HEK293 (cell line): ENCODE results near the gene PRRG4.
A peak's percentile ranks its signal among the peaks of the same experiment; 100 is the strongest.

Source experiments
- CTCF ChIA-PET: fragments of 350-600 bp; formaldehyde crosslinking; extraction: SDS; loops from one replicate; lab custom pipeline; 2021; ENCODE audit warnings: antibody characterized with exemption; lab: Yijun Ruan, JAX
- POLR2A ChIA-PET: fragments of 300-600 bp; formaldehyde crosslinking; extraction: SDS; loops from one replicate; lab custom pipeline; 2020; ENCODE audit warnings: antibody characterized with exemption, inconsistent platforms; lab: Yijun Ruan, JAX
- H3K27ac ChIP-seq: fragments of 200-500 bp; sonication (Bioruptor generic); 2 replicates; pipeline ENCODE4 v1.5.1; 2014; ENCODE audit warnings: low read depth, low read length, control low read depth, inconsistent platforms; ENCODE audit errors: extremely low read depth
- H3K36me3 ChIP-seq, 2 experiments: fragments of 200-500 bp in 1 of 2; sonication (Bioruptor generic) in 1 of 2; 1 replicate in 1 of 2; 2 replicates in 1 of 2; pipeline ENCODE4 v1.5.1; 2014 to 2017; ENCODE audit warnings: inconsistent platforms in 2 of 2, low read length in 2 of 2; ENCODE audit not compliant: control insufficient read depth in 2 of 2, insufficient read depth in 1 of 2
- H3K4me1 ChIP-seq: fragments of 200-500 bp; sonication (Bioruptor generic); 2 replicates; pipeline ENCODE4 v1.5.1; 2014; ENCODE audit warnings: mild to moderate bottlenecking, low read length, inconsistent platforms; ENCODE audit not compliant: control insufficient read depth, insufficient read depth
- H3K4me3 ChIP-seq: 2 replicates; pipeline ENCODE4 v1.5.1; 2011; ENCODE audit warnings: low read depth, mild to moderate bottlenecking, control low read depth, low read length, moderate library complexity
- H3K9me3 ChIP-seq: fragments of 200-500 bp; sonication (Bioruptor generic); 2 replicates; pipeline ENCODE4 v1.5.1; 2014; ENCODE audit warnings: low read depth, low read length, inconsistent platforms; ENCODE audit not compliant: control insufficient read depth, insufficient read depth
- HOXD13 ChIP-seq: sonication (generic); formaldehyde crosslinking; IDR thresholded peaks from 2 replicates; pipeline ENCODE4 v1.8.0; 2022; ENCODE audit warnings: missing genetic modification reagents, borderline replicate concordance
- KLF8 ChIP-seq: fragments of 450-650 bp; formaldehyde crosslinking; IDR thresholded peaks from 2 replicates; pipeline ENCODE4 v1.5.1; 2016; ENCODE audit warnings: missing biosample characterization, missing genetic modification characterization
- PRDM6 ChIP-seq: fragments of 450-650 bp; formaldehyde crosslinking; IDR thresholded peaks from 2 replicates; pipeline ENCODE4 v1.5.1; 2017; ENCODE audit warnings: missing biosample characterization, missing genetic modification characterization
- ZBTB8A ChIP-seq: fragments of 450-650 bp; formaldehyde crosslinking; IDR thresholded peaks from 2 replicates; pipeline ENCODE4 v1.5.1; 2016; ENCODE audit warnings: missing biosample characterization, missing genetic modification characterization
- ZEB2 ChIP-seq: fragments of 450-650 bp; formaldehyde crosslinking; IDR thresholded peaks from 2 replicates; pipeline ENCODE4 v1.5.1; 2016; ENCODE audit warnings: missing biosample characterization, missing genetic modification characterization
- ZFP3 ChIP-seq: fragments of 450-650 bp; formaldehyde crosslinking; IDR thresholded peaks from 2 replicates; pipeline ENCODE4 v1.5.1; 2016; ENCODE audit warnings: low read depth, missing biosample characterization, missing genetic modification characterization
- ZNF112 ChIP-seq: fragments of 450-650 bp; formaldehyde crosslinking; IDR thresholded peaks from 2 replicates; pipeline ENCODE4 v1.5.0; 2017; ENCODE audit warnings: missing biosample characterization, missing genetic modification characterization
- ZNF239 ChIP-seq: fragments of 450-650 bp; formaldehyde crosslinking; IDR thresholded peaks from 2 replicates; pipeline ENCODE4 v1.5.1; 2016; ENCODE audit warnings: missing biosample characterization, missing genetic modification characterization
- ZNF24 ChIP-seq: fragments of 450-650 bp; formaldehyde crosslinking; IDR thresholded peaks from 2 replicates; pipeline ENCODE4 v1.5.1; 2016; ENCODE audit warnings: missing biosample characterization, missing genetic modification characterization
- ZNF391 ChIP-seq: fragments of 450-650 bp; formaldehyde crosslinking; IDR thresholded peaks from 2 replicates; pipeline ENCODE4 v1.5.1; 2016; ENCODE audit warnings: low read depth, missing biosample characterization, missing genetic modification characterization, borderline replicate concordance
- ZNF394 ChIP-seq: fragments of 450-650 bp; formaldehyde crosslinking; IDR thresholded peaks from 2 replicates; pipeline ENCODE4 v1.5.1; 2016; ENCODE audit warnings: missing biosample characterization, missing genetic modification characterization, mild to moderate bottlenecking, moderate library complexity, borderline replicate concordance
- ZNF404 ChIP-seq: fragments of 450-650 bp; formaldehyde crosslinking; IDR thresholded peaks from 2 replicates; pipeline ENCODE4 v1.5.1; 2017; ENCODE audit warnings: missing biosample characterization, missing genetic modification characterization
- ZNF416 ChIP-seq: fragments of 450-650 bp; formaldehyde crosslinking; IDR thresholded peaks from 2 replicates; pipeline ENCODE4 v1.5.1; 2016; ENCODE audit warnings: missing biosample characterization, missing genetic modification characterization
- ZNF449 ChIP-seq: fragments of 450-650 bp; formaldehyde crosslinking; IDR thresholded peaks from 2 replicates; pipeline ENCODE4 v1.5.1; 2017; ENCODE audit warnings: missing biosample characterization, mild to moderate bottlenecking, missing genetic modification characterization, moderate library complexity
- ZNF521 ChIP-seq: fragments of 450-650 bp; formaldehyde crosslinking; IDR thresholded peaks from 2 replicates; pipeline ENCODE4 v1.5.1; 2017; ENCODE audit warnings: missing biosample characterization, mild to moderate bottlenecking, missing genetic modification characterization
- ZNF529 ChIP-seq: fragments of 450-650 bp; formaldehyde crosslinking; IDR thresholded peaks from 2 replicates; pipeline ENCODE4 v1.5.1; 2017; ENCODE audit warnings: missing genetic modification characterization, missing biosample characterization; ENCODE audit not compliant: insufficient replicate concordance
- ZNF530 ChIP-seq: fragments of 450-650 bp; formaldehyde crosslinking; IDR thresholded peaks from 2 replicates; pipeline ENCODE4 v1.5.1; 2016; ENCODE audit warnings: low read depth, missing biosample characterization, missing genetic modification characterization
- ZNF555 ChIP-seq: fragments of 450-650 bp; formaldehyde crosslinking; conservative IDR thresholded peaks from 2 replicates; pipeline ENCODE4 v1.5.1; 2017; ENCODE audit warnings: missing biosample characterization, mild to moderate bottlenecking, missing genetic modification characterization, inconsistent platforms
- ZNF571 ChIP-seq: fragments of 450-650 bp; formaldehyde crosslinking; IDR thresholded peaks from 2 replicates; pipeline ENCODE4 v1.5.0; 2017; ENCODE audit warnings: missing biosample characterization, missing genetic modification characterization
- ZNF596 ChIP-seq: fragments of 450-650 bp; IDR thresholded peaks from 2 replicates; pipeline ENCODE4 v1.5.0; 2018; ENCODE audit warnings: missing biosample characterization, mild to moderate bottlenecking, missing genetic modification characterization, moderate library complexity
- ZNF600 ChIP-seq: fragments of 450-650 bp; formaldehyde crosslinking; IDR thresholded peaks from 2 replicates; pipeline ENCODE4 v1.5.1; 2016; ENCODE audit warnings: missing biosample characterization, missing genetic modification characterization
- ZNF645 ChIP-seq: fragments of 450-650 bp; formaldehyde crosslinking; IDR thresholded peaks from 2 replicates; pipeline ENCODE4; 2016; ENCODE audit warnings: missing biosample characterization, missing genetic modification characterization
- ZNF664 ChIP-seq: fragments of 450-650 bp; formaldehyde crosslinking; IDR thresholded peaks from 2 replicates; pipeline ENCODE4 v1.5.1; 2016; ENCODE audit warnings: missing biosample characterization, missing genetic modification characterization
- ZNF670 ChIP-seq: fragments of 450-650 bp; formaldehyde crosslinking; IDR thresholded peaks from 2 replicates; pipeline ENCODE4 v1.5.1; 2016; ENCODE audit warnings: missing biosample characterization, missing genetic modification characterization, low read depth
- ZNF677 ChIP-seq: fragments of 450-650 bp; IDR thresholded peaks from 2 replicates; pipeline ENCODE4 v1.5.0; 2018; ENCODE audit warnings: missing biosample characterization, mild to moderate bottlenecking, missing genetic modification characterization, moderate library complexity
- ZSCAN23 ChIP-seq: fragments of 450-650 bp; formaldehyde crosslinking; IDR thresholded peaks from 2 replicates; pipeline ENCODE4 v1.5.1; 2016; ENCODE audit warnings: missing biosample characterization, missing genetic modification characterization
- ZSCAN30 ChIP-seq: fragments of 450-650 bp; IDR thresholded peaks from 2 replicates; pipeline ENCODE4 v1.5.1; 2018; ENCODE audit warnings: missing biosample characterization, mild to moderate bottlenecking, missing genetic modification characterization, moderate library complexity
- TF ChIP-seq, protein P1 (sequence below): fragments of 450-650 bp; formaldehyde crosslinking; IDR thresholded peaks from 2 replicates; pipeline ENCODE4 v1.5.1; 2016; ENCODE audit warnings: missing biosample characterization, missing genetic modification characterization
- TF ChIP-seq, protein P2 (sequence below): sonication (generic); formaldehyde crosslinking; IDR thresholded peaks from 2 replicates; pipeline ENCODE4 v1.8.1; 2022; ENCODE audit warnings: mild to moderate bottlenecking, moderate library complexity, missing genetic modification reagents

PRRG4 gene

GRCh38 chr11:32890843-32891656, 61.3 kb downstream of the PRRG4 start (continued):
- TF ChIP-seq ZBTB8A (tag by site-specific recombination) (peak; percentile 51), ZSCAN23 (tag by site-specific recombination) (no peak), ZNF529 (no peak), PRDM6 (tag by site-specific recombination) (peak; percentile 95), ZEB2 (tag by site-specific recombination) (peak; percentile 61; the same call in 1 of the 2 replicates), ZNF24 (peak; percentile 66; the same call in 1 of the 2 replicates), HOXD13 (CRISPR knock-in tag) (peak; percentile 84), ZNF571 (tag by site-specific recombination) (no peak), ZNF645 (tag by site-specific recombination) (no peak), ZNF449 (tag by site-specific recombination) (no peak), ZNF555 (tag by site-specific recombination) (no peak), ZNF670 (no peak), KLF8 (tag by site-specific recombination) (peak; percentile 57), ZNF596 (tag by site-specific recombination) (peak; percentile 45), ZNF600 (peak; percentile 91), ZNF391 (tag by site-specific recombination) (peak; percentile 90; the same call in 1 of the 2 replicates), ZNF112 (tag by site-specific recombination) (no peak), ZNF416 (tag by site-specific recombination) (no peak), ZNF394 (tag by site-specific recombination) (no peak), ZNF530 (no peak)

DNA sequence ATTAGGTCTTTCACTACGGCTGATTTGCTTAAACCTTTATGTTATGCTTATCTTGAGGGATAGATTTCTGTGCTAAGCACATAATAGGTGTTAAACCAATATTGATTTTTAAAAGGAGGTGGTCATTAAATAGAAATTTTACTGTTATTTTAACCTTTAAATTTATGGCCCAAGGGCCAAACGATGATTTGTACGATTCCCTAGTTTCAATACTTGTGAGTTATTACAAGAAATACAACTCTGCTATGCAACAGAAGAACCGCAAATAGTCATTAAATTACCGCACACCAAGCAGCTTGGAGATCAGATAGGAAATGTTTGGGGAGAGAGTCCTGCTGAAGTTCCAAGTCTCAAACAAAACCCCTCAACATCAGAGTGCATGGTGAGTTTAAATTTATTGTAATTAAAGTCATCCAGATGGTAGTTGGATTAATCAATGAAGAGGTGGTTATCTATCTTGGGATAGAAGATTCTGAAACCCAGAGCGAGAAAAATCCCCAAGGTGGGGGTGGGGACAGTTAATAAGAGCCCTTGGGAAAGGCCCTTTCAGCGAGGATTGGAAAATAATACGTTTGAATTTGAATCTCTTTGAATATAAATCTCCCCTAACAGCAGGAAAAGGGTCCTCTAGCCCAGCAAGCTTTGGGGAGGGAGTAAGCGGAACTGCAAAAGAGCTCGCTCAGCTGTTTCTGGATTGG, 62.1 kb downstream of the PRRG4 start:
- Histone ChIP-seq H3K27ac (peak overlapping the region; percentile 98), H3K4me1 (0 out of 2 replicates have a peak, but pooled peaks cover 2% of the 10 kb centered on the region), H3K4me3 (peak overlapping the region; percentile 88), H3K36me3 (no peaks in the 10 kb centered on the region), H3K9me3 (no peaks in the 10 kb centered on the region)
- CTCF ChIA-PET = interaction anchor here (0.6 kb wide), 2 partner anchors 9 to 11 kb away, joined by 5 to 7 read pairs; no protein-coding TSS in a partner anchor
- POLR2A ChIA-PET = interaction anchor here (0.6 to 1.3 kb wide), 5 partner anchors 9 to 124 kb away, joined by 3 to 5 read pairs (median 4); partner anchors contain the start of gene DEPDC7
- TF ChIP-seq ZNF677 (tag by site-specific recombination) (no peak), ZFP3 (tag by site-specific recombination) (no peak), ZNF239 (tag by site-specific recombination) (no peak), ZNF404 (tag by site-specific recombination) (no peak), ZNF521 (tag by site-specific recombination) (no peak), ZNF529 (no peak), ZBTB8A (tag by site-specific recombination) (no peak; the same call in 1 of the 2 replicates), ZNF664 (tag by site-specific recombination) (no peak), ZSCAN30 (peak; percentile 87)
- TF ChIP-seq, protein P1, sequence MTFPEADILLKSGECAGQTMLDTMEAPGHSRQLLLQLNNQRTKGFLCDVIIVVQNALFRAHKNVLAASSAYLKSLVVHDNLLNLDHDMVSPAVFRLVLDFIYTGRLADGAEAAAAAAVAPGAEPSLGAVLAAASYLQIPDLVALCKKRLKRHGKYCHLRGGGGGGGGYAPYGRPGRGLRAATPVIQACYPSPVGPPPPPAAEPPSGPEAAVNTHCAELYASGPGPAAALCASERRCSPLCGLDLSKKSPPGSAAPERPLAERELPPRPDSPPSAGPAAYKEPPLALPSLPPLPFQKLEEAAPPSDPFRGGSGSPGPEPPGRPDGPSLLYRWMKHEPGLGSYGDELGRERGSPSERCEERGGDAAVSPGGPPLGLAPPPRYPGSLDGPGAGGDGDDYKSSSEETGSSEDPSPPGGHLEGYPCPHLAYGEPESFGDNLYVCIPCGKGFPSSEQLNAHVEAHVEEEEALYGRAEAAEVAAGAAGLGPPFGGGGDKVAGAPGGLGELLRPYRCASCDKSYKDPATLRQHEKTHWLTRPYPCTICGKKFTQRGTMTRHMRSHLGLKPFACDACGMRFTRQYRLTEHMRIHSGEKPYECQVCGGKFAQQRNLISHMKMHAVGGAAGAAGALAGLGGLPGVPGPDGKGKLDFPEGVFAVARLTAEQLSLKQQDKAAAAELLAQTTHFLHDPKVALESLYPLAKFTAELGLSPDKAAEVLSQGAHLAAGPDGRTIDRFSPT (tag by site-specific recombination) = peak; percentile 87
- TF ChIP-seq, protein P2, sequence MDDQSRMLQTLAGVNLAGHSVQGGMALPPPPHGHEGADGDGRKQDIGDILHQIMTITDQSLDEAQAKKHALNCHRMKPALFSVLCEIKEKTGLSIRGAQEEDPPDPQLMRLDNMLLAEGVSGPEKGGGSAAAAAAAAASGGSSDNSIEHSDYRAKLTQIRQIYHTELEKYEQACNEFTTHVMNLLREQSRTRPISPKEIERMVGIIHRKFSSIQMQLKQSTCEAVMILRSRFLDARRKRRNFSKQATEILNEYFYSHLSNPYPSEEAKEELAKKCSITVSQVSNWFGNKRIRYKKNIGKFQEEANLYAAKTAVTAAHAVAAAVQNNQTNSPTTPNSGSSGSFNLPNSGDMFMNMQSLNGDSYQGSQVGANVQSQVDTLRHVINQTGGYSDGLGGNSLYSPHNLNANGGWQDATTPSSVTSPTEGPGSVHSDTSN = no peak
